SU-DHL-6 (cell line): ENCODE data around the gene ATP23.

ENCODE experiments used
- CTCF ChIP-seq: fragments of 200-600 bp; sonication (generic); IDR thresholded peaks from one replicate; pipeline ENCODE4 v1.5.1; 2017; ENCODE audit warnings: antibody characterized with exemption, mild to moderate bottlenecking, low read length, moderate library complexity; ENCODE audit not compliant: insufficient read depth, poor library complexity, severe bottlenecking
- EZH2phosphoT487 ChIP-seq: fragments of 200-600 bp; sonication (generic), shearing (Covaris generic); conservative IDR thresholded peaks from 2 replicates; pipeline ENCODE4 v1.6.1; 2018; ENCODE audit warnings: mild to moderate bottlenecking, antibody characterized with exemption, low read length, moderate library complexity, mixed read lengths

- TF ChIP-seq CTCF (no peak), EZH2phosphoT487 (no peak)
These were observed 52.5 kb downstream of the ATP23 start for GRCh38 chr12:57993834-57994233.
